ENCODE measurements around the gene RBM42. TPM values are rescaled to one million over a fixed set of nuclear protein-coding genes. Genes with fewer than 3 reads are reported as not detected.

Gene RBM42
- total and polyA plus RNA-seq, 9 donors: 32.8 to 55.3 (median 50.7) TPM

DNA sequence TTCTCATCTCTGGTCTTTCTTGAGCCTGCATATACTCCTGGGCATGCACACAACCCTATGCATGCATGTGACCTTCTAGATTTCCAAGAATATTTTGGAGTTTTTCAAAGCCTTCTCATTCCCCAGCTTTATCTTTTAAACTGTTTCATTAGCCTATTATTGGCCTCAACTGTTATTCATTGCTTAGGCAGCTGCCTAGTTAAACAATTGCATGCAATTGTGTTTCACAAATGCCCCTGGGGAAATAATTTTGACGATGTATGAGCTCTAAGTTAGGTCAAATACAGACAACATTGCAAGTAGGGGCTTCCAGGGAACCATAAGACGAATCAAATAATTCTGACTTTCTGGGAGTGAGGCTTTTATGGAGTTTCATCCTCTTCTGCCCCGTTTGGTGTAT lies 35.1 kb downstream of the RBM42 start:
- Histone ChIP-seq H3K4me1 (ENCODE audit: control insufficient read depth, insufficient read depth, low read length) (no peaks in the 10 kb centered on the region), H3K27ac (ENCODE audit: low read length) (no peak overlapping the region), H3K9me3 (replicated peaks; ENCODE audit: control insufficient read depth, low read depth, low read length) (no peaks in the 10 kb centered on the region), H3K4me3 (ENCODE audit: low read length) (no peak overlapping the region), H3K27me3 (ENCODE audit: control insufficient read depth, insufficient read depth, low read length) (no peaks in the 10 kb centered on the region), H3K36me3 (ENCODE audit: control insufficient read depth, insufficient read depth, low read length) (peaks cover 31% of the 10 kb centered on the region)
- 69% methylated on average over 3 of the region's 3 CpGs for WGBS (ENCODE audit: insufficient coverage)
- no peak for DNase-seq

DNA sequence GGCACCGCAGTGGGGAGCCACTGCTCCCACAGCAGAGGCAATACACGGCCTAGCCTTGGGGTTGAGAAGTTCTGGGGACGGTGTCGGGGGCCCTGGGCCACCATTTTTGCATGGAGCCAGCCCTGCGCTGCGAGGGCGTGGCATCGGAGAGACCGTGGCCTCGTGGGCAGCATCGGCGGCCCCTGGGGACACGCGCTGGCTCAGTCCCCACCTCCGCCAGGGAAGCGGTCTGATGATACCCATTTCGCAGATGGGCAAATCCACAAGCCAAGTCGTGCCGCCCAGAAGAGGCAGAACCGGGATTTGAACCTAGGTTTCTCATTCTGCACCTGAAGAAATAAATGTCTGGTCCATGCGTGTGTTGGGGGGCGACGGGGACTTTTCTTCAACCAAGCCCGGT lies 36.3 kb downstream of the RBM42 start:
- Histone ChIP-seq H3K27me3 (ENCODE audit: control insufficient read depth, insufficient read depth, low read length) (peaks cover 2% of the 10 kb centered on the region), H3K4me3 (ENCODE audit: low read length) (no peak overlapping the region), H3K36me3 (ENCODE audit: control insufficient read depth, insufficient read depth, low read length) (peaks cover 24% of the 10 kb centered on the region), H3K9me3 (replicated peaks; ENCODE audit: control insufficient read depth, low read depth, low read length) (no peaks in the 10 kb centered on the region), H3K4me1 (ENCODE audit: control insufficient read depth, insufficient read depth, low read length) (no peaks in the 10 kb centered on the region), H3K27ac (ENCODE audit: low read length) (no peak overlapping the region)
- DNase-seq: no peak
- 93% methylated on average over 23 of the region's 24 CpGs for WGBS (ENCODE audit: insufficient coverage)

DNA sequence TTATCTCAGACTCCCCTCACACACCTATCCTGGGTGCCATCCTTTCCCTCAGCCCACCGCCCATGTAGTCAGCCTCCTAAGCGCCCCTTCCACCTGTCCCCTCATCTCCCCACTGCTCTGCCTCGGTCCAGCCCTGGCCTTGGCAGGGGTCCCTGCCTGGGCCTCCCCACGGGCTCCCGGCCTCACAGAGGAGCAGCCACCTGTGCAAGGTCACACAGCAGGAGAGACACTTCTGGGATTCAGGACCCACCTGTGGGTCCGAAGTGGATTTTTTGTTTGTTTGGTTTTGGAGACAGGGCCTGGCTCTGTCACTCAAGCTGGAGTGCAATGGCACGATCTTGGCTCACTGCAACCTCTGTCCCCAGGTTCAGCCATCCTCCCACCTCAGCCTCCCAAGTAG lies 36.8 kb downstream of the RBM42 start:
- WGBS (ENCODE audit: insufficient coverage): 67% methylated on average over 4 of the region's 7 CpGs
- Histone ChIP-seq H3K27ac (ENCODE audit: low read length) (no peak overlapping the region), H3K4me3 (ENCODE audit: low read length) (no peak overlapping the region), H3K9me3 (replicated peaks; ENCODE audit: control insufficient read depth, low read depth, low read length) (no peaks in the 10 kb centered on the region), H3K36me3 (ENCODE audit: control insufficient read depth, insufficient read depth, low read length) (peaks cover 24% of the 10 kb centered on the region), H3K27me3 (ENCODE audit: control insufficient read depth, insufficient read depth, low read length) (peaks cover 2% of the 10 kb centered on the region), H3K4me1 (ENCODE audit: control insufficient read depth, insufficient read depth, low read length) (no peaks in the 10 kb centered on the region)
- no peak for DNase-seq

DNA sequence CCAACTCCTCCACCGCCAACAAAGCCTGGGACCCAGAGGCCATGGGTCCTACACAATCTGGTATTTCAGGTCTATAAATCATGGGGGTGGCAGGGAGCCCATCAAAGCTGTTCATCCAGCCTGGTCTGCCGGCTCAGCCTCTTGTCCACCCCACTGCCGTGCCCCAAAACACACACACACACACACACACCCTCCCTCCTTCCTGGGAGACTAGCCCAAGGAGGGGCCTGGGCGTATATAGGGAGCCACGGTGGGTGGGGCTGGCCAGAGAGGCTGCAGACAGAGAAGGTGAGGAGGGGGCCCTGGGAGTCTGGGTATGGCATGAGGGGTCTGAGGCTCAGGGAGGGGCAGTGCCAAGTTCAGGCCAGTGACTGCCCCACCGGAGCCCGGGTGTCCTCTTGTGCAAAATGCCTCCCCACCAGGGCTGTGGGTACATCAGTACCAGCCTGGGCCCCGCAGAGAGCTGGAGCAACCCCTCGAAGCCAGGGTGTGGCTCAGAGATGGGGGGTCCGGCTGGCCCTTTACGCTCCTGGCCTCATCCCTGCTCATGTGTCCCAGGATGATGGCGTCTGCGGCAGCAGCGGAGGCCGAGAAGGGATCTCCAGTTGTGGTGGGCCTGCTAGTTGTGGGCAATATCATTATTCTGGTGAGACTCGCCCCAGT lies 37.5 kb downstream of the RBM42 start, which contains the start of gene UPK1A:
TSS of gene UPK1A (plus strand) at position 267 of the 663 bp plus-strand sequence. CDS start at position 563, 296 bp downstream.
- Histone ChIP-seq H3K27me3 (ENCODE audit: control insufficient read depth, insufficient read depth, low read length) (peaks cover 2% of the 10 kb centered on the region), H3K9me3 (replicated peaks; ENCODE audit: control insufficient read depth, low read depth, low read length) (no peaks in the 10 kb centered on the region), H3K4me3 (ENCODE audit: low read length) (no peak within 1 kb of the TSS), H3K4me1 (ENCODE audit: control insufficient read depth, insufficient read depth, low read length) (no peaks in the 10 kb centered on the region), H3K27ac (ENCODE audit: low read length) (no peak within 1 kb of the TSS), H3K36me3 (ENCODE audit: control insufficient read depth, insufficient read depth, low read length) (peaks cover 23% of the 10 kb centered on the region)
- DNase-seq: no peak
- WGBS (ENCODE audit: insufficient coverage): 81% methylated on average over 11 of the region's 16 CpGs

DNA sequence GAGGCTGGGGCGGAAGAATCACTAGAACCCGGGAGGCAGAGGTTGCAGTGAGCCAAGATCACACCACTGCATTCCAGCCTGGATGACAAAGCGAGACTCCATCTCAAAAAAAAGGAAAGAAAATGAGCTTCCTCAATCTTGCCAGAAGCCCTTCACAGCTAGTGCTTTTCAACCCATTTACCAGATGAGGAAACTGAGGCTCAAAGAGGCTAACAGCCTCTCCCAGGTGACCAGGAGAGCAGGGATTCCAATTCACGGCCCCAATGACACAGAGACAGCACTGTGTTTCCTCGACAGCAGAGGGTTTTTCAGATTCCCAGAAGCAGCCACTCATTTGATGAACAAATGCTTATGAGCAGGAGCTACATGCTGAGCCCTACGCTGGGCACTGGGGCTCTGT lies 40.7 kb downstream of the RBM42 start:
- peaks cover 2% of the 10 kb centered on the region for H3K4me1 ChIP-seq (ENCODE audit: control insufficient read depth, insufficient read depth, low read length)
- no peak overlapping the region for H3K27ac ChIP-seq (ENCODE audit: low read length)
- WGBS (ENCODE audit: insufficient coverage): 63% methylated on average over 5 of the region's 6 CpGs
- H3K27me3 ChIP-seq (ENCODE audit: control insufficient read depth, insufficient read depth, low read length): peaks cover 28% of the 10 kb centered on the region
- no peaks in the 10 kb centered on the region for H3K9me3 ChIP-seq (replicated peaks; ENCODE audit: control insufficient read depth, low read depth, low read length)
- no peak for DNase-seq
- peaks cover 7% of the 10 kb centered on the region for H3K36me3 ChIP-seq (ENCODE audit: control insufficient read depth, insufficient read depth, low read length)
- no peak overlapping the region for H3K4me3 ChIP-seq (ENCODE audit: low read length)

DNA sequence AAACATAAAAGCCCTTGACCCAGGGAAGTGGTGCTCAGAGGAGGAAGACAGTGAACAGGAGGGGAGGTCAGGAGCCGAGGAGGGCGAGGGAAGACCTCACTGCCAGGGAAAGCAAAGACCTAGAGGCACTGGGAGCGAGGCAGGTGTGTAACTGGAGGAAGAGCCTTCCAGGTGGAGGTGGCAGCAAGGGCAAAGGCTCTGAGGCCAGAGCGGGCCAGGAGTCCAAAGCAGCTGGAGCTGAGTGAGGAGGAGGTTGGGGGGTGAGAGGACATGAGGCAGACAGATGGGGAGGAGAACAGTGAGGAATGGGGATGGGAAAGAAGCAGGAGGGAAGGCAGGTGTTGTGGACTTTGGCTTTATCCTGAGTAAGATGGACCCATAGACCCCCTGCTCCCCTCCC lies 41.1 kb downstream of the RBM42 start:
- Histone ChIP-seq H3K4me1 (ENCODE audit: control insufficient read depth, insufficient read depth, low read length) (peaks cover 2% of the 10 kb centered on the region), H3K27ac (ENCODE audit: low read length) (no peak overlapping the region), H3K27me3 (ENCODE audit: control insufficient read depth, insufficient read depth, low read length) (peaks cover 29% of the 10 kb centered on the region), H3K36me3 (ENCODE audit: control insufficient read depth, insufficient read depth, low read length) (peaks cover 6% of the 10 kb centered on the region), H3K9me3 (replicated peaks; ENCODE audit: control insufficient read depth, low read depth, low read length) (no peaks in the 10 kb centered on the region), H3K4me3 (ENCODE audit: low read length) (no peak overlapping the region)
- DNase-seq: no peak
- WGBS (ENCODE audit: insufficient coverage): 60% methylated on average over 4 of the region's 4 CpGs

DNA sequence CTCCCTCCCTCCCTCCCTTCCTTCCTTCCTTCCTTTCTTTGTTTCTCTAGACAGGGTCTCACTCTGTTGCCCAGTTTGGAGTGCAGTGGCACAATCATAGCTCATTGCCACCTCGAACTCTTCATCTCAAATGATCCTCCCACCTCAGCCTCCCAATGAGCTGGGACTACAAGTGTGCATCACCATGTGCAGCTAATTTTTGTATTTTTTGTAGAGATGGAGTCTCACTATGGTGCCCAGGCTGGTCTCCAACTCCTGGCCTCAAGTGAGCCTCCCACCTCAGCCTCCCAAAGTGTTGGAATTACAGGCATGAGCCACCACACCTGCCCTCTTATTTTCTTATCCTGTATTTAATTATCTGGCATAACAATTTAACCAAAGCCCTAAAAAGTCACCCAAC lies 41.9 kb downstream of the RBM42 start:
- Histone ChIP-seq H3K27ac (ENCODE audit: low read length) (no peak overlapping the region), H3K36me3 (ENCODE audit: control insufficient read depth, insufficient read depth, low read length) (no peaks in the 10 kb centered on the region), H3K4me3 (ENCODE audit: low read length) (no peak overlapping the region), H3K27me3 (ENCODE audit: control insufficient read depth, insufficient read depth, low read length) (peaks cover 29% of the 10 kb centered on the region), H3K9me3 (replicated peaks; ENCODE audit: control insufficient read depth, low read depth, low read length) (no peaks in the 10 kb centered on the region), H3K4me1 (ENCODE audit: control insufficient read depth, insufficient read depth, low read length) (peaks cover 2% of the 10 kb centered on the region)
- no peak for DNase-seq
- WGBS (ENCODE audit: insufficient coverage): no CpG with 5 or more reads among the region's 1 CpG

DNA sequence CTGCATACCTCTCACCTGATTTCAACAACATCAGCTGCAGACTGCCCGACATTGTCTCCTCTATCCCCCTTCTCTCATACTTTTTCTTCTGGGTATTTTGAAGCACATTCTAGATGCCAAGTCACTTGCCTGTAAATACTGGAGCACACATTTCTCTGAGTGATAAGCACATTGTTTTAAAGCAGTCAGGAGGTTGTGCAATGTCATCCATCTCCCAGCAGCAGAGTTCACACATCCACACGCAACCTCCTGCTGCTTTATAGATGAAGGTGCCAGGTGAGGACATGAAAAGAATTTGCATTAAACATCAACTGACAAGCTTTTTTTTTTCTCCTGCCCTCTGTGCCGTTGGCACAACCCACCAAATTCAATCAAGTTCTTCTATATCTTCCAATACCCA lies 43.0 kb downstream of the RBM42 start:
- Histone ChIP-seq H3K27ac (ENCODE audit: low read length) (no peak overlapping the region), H3K27me3 (ENCODE audit: control insufficient read depth, insufficient read depth, low read length) (peaks cover 29% of the 10 kb centered on the region), H3K9me3 (replicated peaks; ENCODE audit: control insufficient read depth, low read depth, low read length) (no peaks in the 10 kb centered on the region), H3K36me3 (ENCODE audit: control insufficient read depth, insufficient read depth, low read length) (no peaks in the 10 kb centered on the region), H3K4me1 (ENCODE audit: control insufficient read depth, insufficient read depth, low read length) (peaks cover 2% of the 10 kb centered on the region), H3K4me3 (ENCODE audit: low read length) (no peak overlapping the region)
- WGBS (ENCODE audit: insufficient coverage): no CpG with 5 or more reads among the region's 3 CpGs
- no peak for DNase-seq

DNA sequence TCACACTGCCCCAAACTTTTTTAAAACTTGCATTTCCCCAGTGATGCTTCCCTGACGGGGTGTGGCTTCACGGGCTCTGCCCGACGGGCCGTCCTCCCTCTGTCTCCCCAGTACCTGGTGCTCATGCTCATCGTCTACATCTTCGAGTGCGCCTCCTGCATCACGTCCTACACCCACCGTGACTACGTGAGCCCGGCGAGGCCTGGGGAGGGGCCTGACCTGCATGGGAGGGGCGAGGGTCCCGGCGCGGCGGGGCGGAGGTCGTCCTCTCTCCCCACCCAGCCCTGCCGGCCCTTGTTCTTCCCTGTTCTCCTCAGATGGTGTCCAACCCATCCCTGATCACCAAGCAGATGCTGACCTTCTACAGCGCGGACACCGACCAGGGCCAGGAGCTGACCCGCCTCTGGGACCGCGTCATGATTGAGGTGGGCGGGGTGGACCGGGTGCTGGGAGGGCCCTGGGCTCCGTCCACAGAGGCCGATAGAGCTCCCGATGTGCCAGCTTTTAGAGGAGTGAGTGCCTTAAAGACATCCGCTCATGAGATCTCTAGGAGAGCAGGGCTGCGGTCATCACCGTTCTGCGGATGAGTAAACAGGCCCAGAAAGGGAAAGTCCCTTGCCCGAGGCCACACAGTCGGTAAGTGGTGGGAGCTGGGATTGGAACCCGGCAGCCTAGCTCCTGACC lies 44.4 kb downstream of the RBM42 start:
- H3K4me3 ChIP-seq (ENCODE audit: low read length): no peak overlapping the region
- no peak overlapping the region for H3K27ac ChIP-seq (ENCODE audit: low read length)
- peaks cover 29% of the 10 kb centered on the region for H3K27me3 ChIP-seq (ENCODE audit: control insufficient read depth, insufficient read depth, low read length)
- no peaks in the 10 kb centered on the region for H3K36me3 ChIP-seq (ENCODE audit: control insufficient read depth, insufficient read depth, low read length)
- no peak for DNase-seq
- 1% methylated on average over 33 of the region's 39 CpGs for WGBS (ENCODE audit: insufficient coverage)
- H3K9me3 ChIP-seq (replicated peaks; ENCODE audit: control insufficient read depth, low read depth, low read length): no peaks in the 10 kb centered on the region
- peaks cover 2% of the 10 kb centered on the region for H3K4me1 ChIP-seq (ENCODE audit: control insufficient read depth, insufficient read depth, low read length)

DNA sequence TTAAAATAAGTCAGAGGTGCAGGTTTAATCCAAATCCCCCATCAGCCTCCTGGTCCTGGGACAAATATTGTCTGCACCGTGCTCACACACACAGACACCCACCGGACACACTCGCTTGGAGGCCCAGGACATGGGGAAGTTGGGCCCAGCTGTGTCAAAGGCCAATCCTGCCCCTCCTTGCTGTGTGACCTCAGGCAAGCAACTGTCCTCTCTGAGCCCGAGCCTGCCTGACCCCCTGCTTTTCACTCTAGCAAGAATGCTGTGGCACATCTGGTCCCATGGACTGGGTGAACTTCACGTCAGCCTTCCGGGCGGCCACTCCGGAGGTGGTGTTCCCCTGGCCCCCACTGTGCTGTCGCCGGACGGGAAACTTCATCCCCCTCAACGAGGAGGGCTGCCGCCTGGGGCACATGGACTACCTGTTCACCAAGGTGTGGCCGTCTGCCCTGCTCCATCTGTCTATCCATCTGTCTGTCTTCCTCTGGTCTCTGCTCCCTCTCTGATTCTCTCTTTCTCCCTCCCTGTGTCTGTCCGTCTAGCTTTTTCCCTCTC lies 46.8 kb downstream of the RBM42 start:
- Histone ChIP-seq H3K4me1 (ENCODE audit: control insufficient read depth, insufficient read depth, low read length) (peaks cover 2% of the 10 kb centered on the region), H3K27me3 (ENCODE audit: control insufficient read depth, insufficient read depth, low read length) (peaks cover 27% of the 10 kb centered on the region), H3K36me3 (ENCODE audit: control insufficient read depth, insufficient read depth, low read length) (no peaks in the 10 kb centered on the region), H3K4me3 (ENCODE audit: low read length) (no peak overlapping the region), H3K9me3 (replicated peaks; ENCODE audit: control insufficient read depth, low read depth, low read length) (no peaks in the 10 kb centered on the region), H3K27ac (ENCODE audit: low read length) (no peak overlapping the region)
- 67% methylated on average over 15 of the region's 15 CpGs for WGBS (ENCODE audit: insufficient coverage)
- no peak for DNase-seq
